ENCODE data around the gene NUDT17.
"Not testable (repeated sequence)": the region's sequence is repeated elsewhere in the genome, so short reads cannot be mapped to it uniquely, and the experiment has no call there.

NUDT17 gene

GRCh38 chr1:145845514-145846161, at the start of gene NUDT17:
Gene NUDT17 (plus strand): TSS chr1:145845630. CDS start chr1:145845641, 11 bp downstream.
- no peak for FAIRE-seq

GRCh38 chr1:145796753-145797152, 48.7 kb upstream of the NUDT17 start:
- FAIRE-seq (no peak), DNase-seq (ENCODE audit: insufficient read length, low spot score) (no peak)

More at GRCh38 chr1:145845514-145846161, at the start of gene NUDT17:
- peak; percentile 76 for DNase-seq (ENCODE audit: insufficient read length, low spot score)

- FAIRE-seq: no peak
- DNase-seq (ENCODE audit: insufficient read length, low spot score): no peak
Observed at GRCh38 chr1:145799806-145800205, 45.6 kb upstream of the NUDT17 start.

GRCh38 chr1:145804235-145805045, 41.0 kb upstream of the NUDT17 start:
- FAIRE-seq: no peak
- no peak for DNase-seq (ENCODE audit: insufficient read length, low spot score)

- no peak for DNase-seq (ENCODE audit: insufficient read length, low spot score)
- no peak for FAIRE-seq
Observed at GRCh38 chr1:145805057-145805456, 40.4 kb upstream of the NUDT17 start.

GRCh38 chr1:145806408-145806807, 39.0 kb upstream of the NUDT17 start:
- no peak for FAIRE-seq
- no peak for DNase-seq (ENCODE audit: insufficient read length, low spot score)

- FAIRE-seq (no peak), DNase-seq (ENCODE audit: insufficient read length, low spot score) (no peak)
Observed at GRCh38 chr1:145806844-145807243, 38.6 kb upstream of the NUDT17 start.

GRCh38 chr1:145812977-145813810, 32.2 kb upstream of the NUDT17 start:
- FAIRE-seq; DNase-seq (ENCODE audit: insufficient read length, low spot score): not testable (repeated sequence)

GRCh38 chr1:145818095-145818494, 27.3 kb upstream of the NUDT17 start:
- FAIRE-seq; DNase-seq (ENCODE audit: insufficient read length, low spot score): not testable (repeated sequence)

GRCh38 chr1:145822779-145823331, 22.6 kb upstream of the NUDT17 start:
- FAIRE-seq; DNase-seq (ENCODE audit: insufficient read length, low spot score): not testable (repeated sequence)

- FAIRE-seq: peak; percentile 45
Observed at GRCh38 chr1:145823565-145824498, 21.6 kb upstream of the NUDT17 start, which contains the start of the genes POLR3C and RNF115. Gene POLR3C (plus strand): TSS chr1:145824200. CDS start chr1:145825777, 1,577 bp downstream. Gene RNF115 (minus strand): TSS chr1:145824095. CDS start chr1:145823873, 222 bp downstream.

GRCh38 chr1:145824499-145824842, 21.0 kb upstream of the NUDT17 start:
- no peak for FAIRE-seq
- DNase-seq (ENCODE audit: insufficient read length, low spot score): no peak

More at GRCh38 chr1:145823565-145824498, 21.6 kb upstream of the NUDT17 start, which contains the start of the genes POLR3C and RNF115:
- DNase-seq (ENCODE audit: insufficient read length, low spot score): peak; percentile 71

GRCh38 chr1:145826030-145826429, 19.4 kb upstream of the NUDT17 start:
- no peak for FAIRE-seq
- no peak for DNase-seq (ENCODE audit: insufficient read length, low spot score)

- FAIRE-seq (no peak), DNase-seq (ENCODE audit: insufficient read length, low spot score) (no peak)
Observed at GRCh38 chr1:145827966-145828365, 17.5 kb upstream of the NUDT17 start.

GRCh38 chr1:145828367-145829026, 16.9 kb upstream of the NUDT17 start:
- no peak for DNase-seq (ENCODE audit: insufficient read length, low spot score)
- FAIRE-seq: no peak

GRCh38 chr1:145830810-145831209, 14.6 kb upstream of the NUDT17 start:
- DNase-seq (ENCODE audit: insufficient read length, low spot score); FAIRE-seq: not testable (repeated sequence)

GRCh38 chr1:145837656-145838055, 7.8 kb upstream of the NUDT17 start:
- FAIRE-seq (no peak), DNase-seq (ENCODE audit: insufficient read length, low spot score) (no peak)

- DNase-seq (ENCODE audit: insufficient read length, low spot score) (no peak), FAIRE-seq (no peak)
Observed at GRCh38 chr1:145843031-145843430, 2.4 kb upstream of the NUDT17 start.

- peak; percentile 92 for FAIRE-seq
- DNase-seq (ENCODE audit: insufficient read length, low spot score): peak; percentile 48
Observed at GRCh38 chr1:145845144-145845513, 301 bp upstream of the NUDT17 start.

Measured in GM19239 (cell line).